ENCODE results near the gene FGD6.

GRCh38 chr12:95131589-95132340 lies 85.5 kb downstream of the FGD6 start:
- no peak for TF ChIP-seq CTCF (IDR thresholded peaks at IDR 0.05)
- no peak for TF ChIP-seq POLR2A (IDR thresholded peaks at IDR 0.05)
